HL-60 (cell line): ENCODE data around the gene DOCK2.

Source experiments
- DNase-seq, 2 experiments: peaks; one replicate each; pipeline ENCODE4 v3.0.0-alpha.2; 2010 to 2020; ENCODE audit warnings: low read depth in 1 of 2, low spot score in 1 of 2
- H3K27ac ChIP-seq: fragments of 250-450 bp; sonication (Bioruptor Pico); replicated peaks from 2 replicates; pipeline ENCODE4 v1.5.1; 2020; ENCODE audit warnings: mild to moderate bottlenecking, moderate library complexity
- H3K27me3 ChIP-seq: fragments of 250-450 bp; sonication (Bioruptor Pico); 2 replicates; pipeline ENCODE4 v1.5.1; 2021; ENCODE audit warnings: mild to moderate bottlenecking, moderate library complexity; ENCODE audit not compliant: insufficient read depth, poor library complexity, severe bottlenecking
- H3K4me3 ChIP-seq: replicated peaks from 2 replicates; pipeline ENCODE4 v1.5.1; 2011; ENCODE audit warnings: mild to moderate bottlenecking, control low read depth, low read length; ENCODE audit not compliant: insufficient read depth
- CTCF ChIP-seq: IDR thresholded peaks from one replicate; pipeline ENCODE4 v1.5.1; 2011; ENCODE audit warnings: low read length, control low read depth, inconsistent platforms; ENCODE audit not compliant: insufficient read depth
- GABPA ChIP-seq: IDR thresholded peaks from 2 replicates; pipeline ENCODE4 v1.6.1; 2012; ENCODE audit warnings: low read depth
- POLR2AphosphoS5 ChIP-seq: IDR thresholded peaks from 2 replicates; pipeline ENCODE4 v1.6.1; 2012; ENCODE audit warnings: low read depth
- REST ChIP-seq: IDR thresholded peaks from 2 replicates; pipeline ENCODE4 v1.6.1; 2012; ENCODE audit warnings: low read depth; ENCODE audit not compliant: insufficient replicate concordance
- SPI1 ChIP-seq: IDR thresholded peaks from 2 replicates; pipeline ENCODE4 v1.6.1; 2012; ENCODE audit warnings: low read depth, mild to moderate bottlenecking, borderline replicate concordance

Gene DOCK2

GRCh38 chr5:169716287-169716686 is 79.2 kb downstream of the DOCK2 start:
- no peak for TF ChIP-seq POLR2AphosphoS5
- TF ChIP-seq SPI1 = no peak
- TF ChIP-seq GABPA = no peak
- no peak for TF ChIP-seq CTCF
- no peak for TF ChIP-seq REST
- peak in 1 of 2 experiments; percentile 39 for DNase-seq
- H3K27ac ChIP-seq = peak overlapping the region; percentile 38
- no peak overlapping the region for H3K4me3 ChIP-seq
- no peaks in the 10 kb centered on the region for H3K27me3 ChIP-seq

GRCh38 chr5:169717288-169717687 is 80.2 kb downstream of the DOCK2 start:
- Histone ChIP-seq H3K27ac (peak overlapping the region; percentile 38), H3K27me3 (no peaks in the 10 kb centered on the region), H3K4me3 (no peak overlapping the region)
- peak; percentile 91 to 92 for DNase-seq
- TF ChIP-seq REST (no peak), SPI1 (no peak), CTCF (no peak), POLR2AphosphoS5 (no peak; the same call in 1 of the 2 replicates), GABPA (no peak)

GRCh38 chr5:169719360-169720314 is 82.6 kb downstream of the DOCK2 start:
- Histone ChIP-seq H3K27me3 (no peaks in the 10 kb centered on the region), H3K4me3 (no peak overlapping the region), H3K27ac (no peak overlapping the region)
- TF ChIP-seq REST (no peak), CTCF (no peak), GABPA (no peak), SPI1 (no peak), POLR2AphosphoS5 (no peak)
- DNase-seq = no peak
